Right lobe of liver (tissue), 6 donors: ENCODE data around the gene EDC3. TPM values are rescaled to one million over a fixed set of nuclear protein-coding genes. Genes with fewer than 3 reads are reported as not detected.
A peak's percentile ranks its signal among the peaks of the same experiment; 100 is the strongest.

ENCODE experiments used
- ATAC-seq, 4 donors: fragments of 200-7000 bp; cut with Tn5 transposase; one replicate each; pipeline ENCODE4 v1.9.1; 2020; ENCODE audit warnings: mild to moderate bottlenecking in 4 of 4, moderate library complexity in 4 of 4
- DNase-seq, 3 donors: peaks; one replicate each; pipeline ENCODE4 v3.0.0-alpha.2; 2020
- H3K27ac ChIP-seq, 3 donors: fragments of 200-600 bp; one replicate each; pipeline ENCODE4 v1.8.0; 2022
- H3K27me3 ChIP-seq, 2 donors: fragments of 200-600 bp; one replicate each; pipeline ENCODE4 v1.8.0; 2022
- H3K36me3 ChIP-seq, 4 donors: fragments of 200-600 bp; sonication (generic) in 1 of 4; one replicate each; pipeline versions ENCODE4 v1.5.1 to v1.8.0; 2017 to 2022; ENCODE audit warnings: control low read depth in 1 of 4
- H3K4me1 ChIP-seq, 4 donors: fragments of 200-600 bp; sonication (generic) in 1 of 4; one replicate each; pipeline versions ENCODE4 v1.5.1 to v1.8.0; 2017 to 2022; ENCODE audit warnings: control low read depth in 1 of 4
- H3K4me3 ChIP-seq, 3 donors: fragments of 200-600 bp; one replicate each; pipeline ENCODE4 v1.8.0; 2022
- H3K9me3 ChIP-seq, 4 donors: fragments of 200-600 bp; sonication (generic) in 1 of 4; one replicate each; pipeline versions ENCODE4 v1.5.1 to v1.8.0; 2017 to 2022; ENCODE audit warnings: control low read depth in 1 of 4
- POLR2A ChIP-seq: fragments of 450-650 bp; IDR thresholded peaks from one replicate; pipeline ENCODE4 v1.6.1; 2017; ENCODE audit warnings: antibody characterized with exemption, mild to moderate bottlenecking
- WGBS: methylation state at CpG from one replicate; pipeline ENCODE4 v1.1.6; 2018; ENCODE audit warnings: low coverage, low lambda C conversion rate; ENCODE audit not compliant: insufficient coverage; ENCODE audit errors: missing lambda C conversion rate; 5-methylcytosine and 5-hydroxymethylcytosine counted together
- intact Hi-C, 2 donors: fragments of 100-400 bp; cut with DNase I; formaldehyde crosslinking; loops; one replicate each; pipeline versions ENCODE4 v1.11.2 to v1.14.1; 2022
- total RNA-seq, 6 experiments: library from RNA; depleted of rRNA in 2 of 6; stranded (reverse); fragments of >200 nt in 2 of 6; fragmentation: NEBNext Ultra II Directional in 3 of 6; extraction: Animal tissue kit (Norgen Biotek cat#: 25700) in 3 of 6; gene quantifications; one replicate each; pipeline versions ENCODE4 v1.1.0 to v1.2.4, GENCODE V29; 2016 to 2023
- TF ChIP-seq, protein P1 (sequence below), 4 donors: fragments of 200-600 bp in 3 of 4; fragments of 450-650 bp in 1 of 4; IDR thresholded peaks; one replicate each; pipeline versions ENCODE4 v1.5.1 to v1.8.0; 2016 to 2022; ENCODE audit warnings: antibody characterized with exemption in 4 of 4, mild to moderate bottlenecking in 2 of 4
- donor health status: DM: no; HTN: yes; CAD: no.
- donor health status: DM: no; HTN: no; CAD: no.
- donor health status: DM: no; HTN: no; CAD: no.
- donor health status: DM: no; HTN: yes; CAD: no.
- donor health status: DM: no; HTN: yes; CAD: no.

Gene EDC3
- total RNA-seq, 6 experiments from 2014 or later: 10.9 to 16.2 (median 11.8) TPM

DNA sequence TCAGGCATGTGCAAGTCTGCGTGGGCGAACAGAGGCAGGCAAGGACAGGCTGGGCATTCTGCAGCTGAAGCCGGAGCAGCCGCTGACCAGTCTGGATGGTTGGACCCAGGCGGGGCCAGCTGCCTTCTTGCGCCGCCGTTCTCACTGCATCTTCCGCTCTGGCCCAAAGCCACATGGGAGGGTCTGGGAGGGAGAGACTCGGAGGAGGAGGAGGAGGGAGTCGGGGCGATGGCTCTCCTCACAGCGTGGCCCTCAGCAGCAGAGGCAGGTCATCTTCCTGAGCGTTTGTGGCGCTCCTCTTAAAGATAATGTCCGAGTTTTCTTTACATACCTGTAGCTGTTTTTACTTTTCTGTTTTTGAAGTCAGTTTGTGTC lies 74.3 kb downstream of the EDC3 start:
- Histone ChIP-seq H3K36me3 (peaks cover 7 to 77% (median 46%) of the 10 kb centered on the region in 4 donors), H3K27me3 (no peaks in the 10 kb centered on the region), H3K9me3 (no peaks in the 10 kb centered on the region), H3K27ac (no peak overlapping the region), H3K4me1 (peaks cover 0 to 29% (median 5%) of the 10 kb centered on the region in 4 donors), H3K4me3 (no peak overlapping the region)
- peak in 2 of 4 donors; percentile 2 to 3 for ATAC-seq
- intact Hi-C loops: no loop called here
- WGBS: 86% methylated on average over 4 of the region's 16 CpGs
- DNase-seq: peak in 1 of 3 donors; percentile 60
- TF ChIP-seq, protein P1, sequence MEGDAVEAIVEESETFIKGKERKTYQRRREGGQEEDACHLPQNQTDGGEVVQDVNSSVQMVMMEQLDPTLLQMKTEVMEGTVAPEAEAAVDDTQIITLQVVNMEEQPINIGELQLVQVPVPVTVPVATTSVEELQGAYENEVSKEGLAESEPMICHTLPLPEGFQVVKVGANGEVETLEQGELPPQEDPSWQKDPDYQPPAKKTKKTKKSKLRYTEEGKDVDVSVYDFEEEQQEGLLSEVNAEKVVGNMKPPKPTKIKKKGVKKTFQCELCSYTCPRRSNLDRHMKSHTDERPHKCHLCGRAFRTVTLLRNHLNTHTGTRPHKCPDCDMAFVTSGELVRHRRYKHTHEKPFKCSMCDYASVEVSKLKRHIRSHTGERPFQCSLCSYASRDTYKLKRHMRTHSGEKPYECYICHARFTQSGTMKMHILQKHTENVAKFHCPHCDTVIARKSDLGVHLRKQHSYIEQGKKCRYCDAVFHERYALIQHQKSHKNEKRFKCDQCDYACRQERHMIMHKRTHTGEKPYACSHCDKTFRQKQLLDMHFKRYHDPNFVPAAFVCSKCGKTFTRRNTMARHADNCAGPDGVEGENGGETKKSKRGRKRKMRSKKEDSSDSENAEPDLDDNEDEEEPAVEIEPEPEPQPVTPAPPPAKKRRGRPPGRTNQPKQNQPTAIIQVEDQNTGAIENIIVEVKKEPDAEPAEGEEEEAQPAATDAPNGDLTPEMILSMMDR (IDR thresholded peaks at IDR 0.05): no peak
- TF ChIP-seq POLR2A: no peak

DNA sequence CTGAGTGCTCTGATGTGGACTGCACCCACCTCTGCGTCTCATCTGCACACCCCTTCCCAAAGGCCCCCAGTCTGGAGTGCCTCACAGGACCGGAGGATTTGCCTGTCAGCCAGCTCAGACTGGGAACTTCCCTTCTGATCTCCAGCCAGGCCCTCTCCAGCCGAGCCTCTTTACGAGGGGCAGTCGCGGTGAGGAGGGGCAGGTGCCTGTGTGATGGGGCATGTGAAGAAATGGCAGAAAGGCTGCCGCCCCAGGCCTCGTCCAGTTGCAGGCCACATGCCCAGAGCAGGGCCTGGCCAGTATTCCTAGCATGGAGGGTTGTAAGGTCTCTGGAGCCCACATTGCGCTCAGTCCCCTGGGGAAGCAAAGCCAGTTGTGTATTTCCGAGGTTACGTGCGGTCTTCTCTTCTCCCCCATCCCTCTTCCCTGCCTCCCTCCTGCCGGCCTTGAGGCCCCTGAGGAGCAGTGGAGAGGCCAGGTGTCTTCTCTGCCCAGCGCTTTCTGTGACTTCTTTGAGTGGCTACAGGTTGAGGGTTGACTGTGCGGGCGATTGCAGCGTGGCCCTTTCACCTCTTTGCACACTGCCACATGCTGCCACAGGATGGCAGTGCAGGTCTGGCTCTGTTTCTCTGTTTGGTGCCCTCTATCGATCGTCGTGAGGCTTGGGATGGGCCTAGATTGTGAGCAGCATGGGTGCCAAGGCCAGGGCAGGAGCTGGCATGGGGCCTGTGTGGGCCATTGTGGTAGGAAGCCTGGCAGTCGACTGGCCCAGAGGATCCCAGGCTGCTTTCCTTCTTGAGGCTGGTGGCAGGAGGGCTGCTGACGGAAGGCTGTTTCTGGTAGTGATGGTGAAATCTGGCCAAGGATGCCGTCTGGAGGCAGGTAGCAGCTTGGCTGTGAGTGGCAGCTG lies 74.9 kb downstream of the EDC3 start:
- intact Hi-C loops: no loop called here
- H3K4me1 ChIP-seq: peaks cover 0 to 31% (median 5%) of the 10 kb centered on the region in 4 donors
- H3K4me3 ChIP-seq: no peak overlapping the region
- peak; percentile 83 to 94 (median 90) for DNase-seq
- ATAC-seq: peak; percentile 83 to 89 (median 87)
- TF ChIP-seq POLR2A: no peak
- TF ChIP-seq, protein P1 (IDR thresholded peaks at IDR 0.05): peak; percentile 77 to 90 (median 86)
- H3K36me3 ChIP-seq: peaks cover 7 to 70% (median 42%) of the 10 kb centered on the region in 4 donors
- H3K27ac ChIP-seq: no peak overlapping the region
- WGBS: 24% methylated on average over 9 of the region's 23 CpGs
- H3K27me3 ChIP-seq: no peaks in the 10 kb centered on the region
- H3K9me3 ChIP-seq: no peaks in the 10 kb centered on the region

DNA sequence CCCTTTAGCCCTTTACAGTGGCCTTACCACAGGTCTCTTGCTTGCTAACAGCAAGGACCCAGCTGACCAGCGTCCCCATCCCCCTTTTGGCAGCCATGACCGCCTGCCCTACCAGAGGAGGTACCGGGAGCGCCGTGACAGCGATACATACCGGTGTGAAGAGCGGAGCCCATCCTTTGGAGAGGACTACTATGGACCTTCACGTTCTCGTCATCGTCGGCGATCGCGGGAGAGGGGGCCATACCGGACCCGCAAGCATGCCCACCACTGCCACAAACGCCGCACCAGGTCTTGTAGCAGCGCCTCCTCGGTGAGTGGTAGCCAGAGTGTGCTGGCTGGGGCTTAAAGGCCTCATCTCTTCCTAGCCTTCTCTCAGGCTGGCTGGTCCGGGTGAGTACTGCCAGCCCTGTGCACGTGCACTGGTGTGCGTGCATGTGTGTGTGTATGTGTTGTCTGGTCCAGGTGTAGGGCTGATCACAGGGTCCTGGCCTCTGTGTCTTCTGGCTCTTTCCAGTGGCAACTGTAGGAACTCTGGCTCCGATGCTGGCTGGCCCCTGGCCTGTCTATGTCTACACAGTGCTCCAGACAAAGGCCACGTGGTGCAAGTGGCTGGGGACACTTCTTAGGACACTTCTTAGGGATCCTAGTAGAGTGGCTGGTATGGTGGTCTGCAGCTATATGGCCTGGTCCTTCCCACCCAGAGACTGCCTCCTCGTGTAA lies 75.7 kb downstream of the EDC3 start:
- Histone ChIP-seq H3K4me3 (no peak overlapping the region), H3K9me3 (no peaks in the 10 kb centered on the region), H3K27ac (no peak overlapping the region), H3K36me3 (peaks cover 7 to 62% (median 36%) of the 10 kb centered on the region in 4 donors), H3K4me1 (peaks cover 0 to 31% (median 5%) of the 10 kb centered on the region in 4 donors), H3K27me3 (no peaks in the 10 kb centered on the region)
- intact Hi-C loops: loop anchor here (10.0 kb wide), 2 partner anchors 75 to 245 kb away; partner anchors contain the start of gene ARID3B (in 1 of the 2)
- peak in 1 of 3 donors; percentile 57 for DNase-seq
- 67% methylated on average over 3 of the region's 27 CpGs for WGBS
- no peak for TF ChIP-seq POLR2A
- TF ChIP-seq, protein P1 (IDR thresholded peaks at IDR 0.05): no peak
- ATAC-seq: no peak

DNA sequence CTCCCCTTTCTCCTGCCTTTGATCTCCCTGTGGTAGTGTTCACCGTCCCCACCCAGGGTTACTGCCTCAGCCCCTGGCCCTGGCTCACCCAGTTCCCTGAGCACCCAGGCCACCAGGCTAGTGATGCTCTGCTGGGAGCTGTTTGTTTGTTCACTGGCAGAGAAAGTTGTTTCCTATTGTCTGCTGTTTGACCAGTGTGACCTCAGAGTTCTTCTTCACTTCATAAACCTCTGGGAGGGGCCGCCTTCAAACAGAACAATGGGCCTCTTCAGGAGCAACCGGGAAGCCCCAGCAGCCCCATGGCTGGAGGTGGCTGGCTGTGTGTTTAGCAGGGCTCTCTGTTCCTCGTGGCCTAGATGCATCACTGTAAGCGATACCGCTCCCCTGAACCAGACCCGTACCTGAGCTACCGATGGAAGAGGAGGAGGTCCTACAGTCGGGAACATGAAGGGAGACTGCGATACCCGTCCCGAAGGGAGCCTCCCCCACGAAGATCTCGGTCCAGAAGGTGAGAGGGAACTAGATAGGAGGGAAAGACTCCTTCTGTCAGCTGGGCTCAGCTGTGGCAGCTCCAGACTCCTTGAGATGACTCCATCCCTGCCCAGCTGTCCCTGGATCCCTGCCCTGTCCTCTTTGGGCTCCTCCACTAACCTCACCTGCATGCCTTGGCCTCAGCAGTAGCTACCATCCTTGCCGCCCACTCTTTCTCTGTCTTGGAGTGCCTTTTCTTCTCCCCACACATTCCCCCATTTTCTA lies 76.8 kb downstream of the EDC3 start:
- TF ChIP-seq, protein P1 (IDR thresholded peaks at IDR 0.05): no peak
- no peak for TF ChIP-seq POLR2A
- intact Hi-C loops: loop anchor here (10.0 kb wide), 2 partner anchors 74 to 244 kb away; partner anchors contain the start of gene ARID3B (in 1 of the 2)
- H3K4me3 ChIP-seq: no peak overlapping the region
- 67% methylated on average over 2 of the region's 15 CpGs for WGBS
- ATAC-seq: no peak
- peaks cover 0 to 31% (median 5%) of the 10 kb centered on the region in 4 donors for H3K4me1 ChIP-seq
- DNase-seq: peak in 1 of 3 donors; percentile 31
- H3K27ac ChIP-seq: no peak overlapping the region
- H3K9me3 ChIP-seq: no peaks in the 10 kb centered on the region
- no peaks in the 10 kb centered on the region for H3K27me3 ChIP-seq
- H3K36me3 ChIP-seq: peaks cover 7 to 52% (median 29%) of the 10 kb centered on the region in 4 donors
